NCI-H1436 (cell line): ENCODE results near the gene MT1M.
"Not testable (repeated sequence)": the region's sequence is repeated elsewhere in the genome, so short reads cannot be mapped to it uniquely, and the experiment has no call there.

Experiments
- DNase-seq: peaks from one replicate; lab custom pipeline; 2025; lab: John Stamatoyannopoulos, UW

Gene MT1M

DNA sequence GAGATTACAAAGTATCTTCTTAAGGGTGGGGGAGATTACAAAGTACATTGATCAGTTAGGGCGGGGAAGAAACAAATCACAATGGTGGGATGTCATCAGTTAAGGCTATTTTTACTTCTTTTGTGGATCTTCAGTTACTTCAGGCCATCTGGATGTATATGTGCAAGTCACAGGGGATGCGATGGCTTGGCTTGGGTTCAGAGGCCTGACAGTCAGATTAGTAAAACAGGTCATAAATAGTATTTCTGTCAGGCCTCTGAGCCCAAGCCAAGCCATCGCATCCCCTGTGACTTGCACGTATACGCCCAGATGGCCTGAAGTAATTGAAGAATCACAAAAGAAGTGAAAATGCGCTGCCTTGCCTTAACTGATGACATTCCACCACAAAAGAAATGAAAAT, 42.1 kb downstream of the MT1M start:
- not testable (repeated sequence) for DNase-seq

DNA sequence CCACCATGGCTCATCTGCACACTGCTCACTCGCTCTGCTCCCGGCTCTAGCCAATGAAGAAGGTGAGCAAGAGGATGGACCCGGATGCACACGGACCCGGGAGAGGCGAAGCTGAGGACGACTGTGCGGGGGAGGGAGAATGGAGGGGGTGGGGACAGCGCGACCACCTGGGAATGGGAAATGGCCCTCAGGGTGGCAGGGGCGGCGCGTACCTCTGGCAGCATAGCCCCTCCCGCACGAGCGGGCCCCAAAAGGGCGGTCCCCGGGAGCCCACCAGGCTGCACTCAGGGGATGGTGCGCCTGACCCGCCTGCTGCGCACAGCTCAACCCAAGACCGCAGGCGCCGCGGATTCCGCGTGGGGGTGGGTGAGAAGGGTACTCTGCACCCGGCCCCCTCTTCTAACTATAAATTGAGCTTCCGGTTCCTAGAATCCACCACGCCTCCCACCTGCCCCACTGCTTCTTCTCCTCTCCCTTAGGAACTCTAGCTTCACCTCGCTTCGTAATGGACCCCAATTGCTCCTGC, 43.3 kb downstream of the MT1M start:
- no peak for DNase-seq

- DNase-seq = no peak
Observed at GRCh38 chr16:56677474-56677873, 45.0 kb downstream of the MT1M start.

- DNase-seq = no peak
Observed at GRCh38 chr16:56679078-56679730, 46.7 kb downstream of the MT1M start.

- DNase-seq = no peak
Observed at GRCh38 chr16:56679818-56680217, 47.4 kb downstream of the MT1M start.

- DNase-seq = peak; percentile 79
Observed at GRCh38 chr16:56681939-56682702, 49.7 kb downstream of the MT1M start, which contains the start of gene MT1X. TSS of gene MT1X (plus strand) at chr16:56682470. CDS start at chr16:56682541, 71 bp downstream.

GRCh38 chr16:56682703-56683397, 50.4 kb downstream of the MT1M start:
- DNase-seq = no peak
